Gastrocnemius medialis (tissue), 4 donors: ENCODE data around the gene KDM6A.

Experiments
- POLR2A ChIP-seq, 2 donors: fragments of 450-650 bp; IDR thresholded peaks; one replicate each; pipeline ENCODE4 v1.6.1; 2017; ENCODE audit warnings: antibody characterized with exemption in 2 of 2, mild to moderate bottlenecking in 2 of 2, moderate library complexity in 2 of 2
- TF ChIP-seq, protein P1 (sequence below), 5 experiments: fragments of 450-650 bp in 3 of 5; fragments of 200-600 bp in 2 of 5; sonication (generic) in 2 of 5; IDR thresholded peaks in 4 of 5; conservative IDR thresholded peaks in 1 of 5; 1 replicate in 4 of 5; 2 replicates in 1 of 5; pipeline ENCODE4 v1.5.1; 2016 to 2019; ENCODE audit warnings: antibody characterized with exemption in 5 of 5, mild to moderate bottlenecking in 3 of 5, moderate library complexity in 3 of 5

DNA sequence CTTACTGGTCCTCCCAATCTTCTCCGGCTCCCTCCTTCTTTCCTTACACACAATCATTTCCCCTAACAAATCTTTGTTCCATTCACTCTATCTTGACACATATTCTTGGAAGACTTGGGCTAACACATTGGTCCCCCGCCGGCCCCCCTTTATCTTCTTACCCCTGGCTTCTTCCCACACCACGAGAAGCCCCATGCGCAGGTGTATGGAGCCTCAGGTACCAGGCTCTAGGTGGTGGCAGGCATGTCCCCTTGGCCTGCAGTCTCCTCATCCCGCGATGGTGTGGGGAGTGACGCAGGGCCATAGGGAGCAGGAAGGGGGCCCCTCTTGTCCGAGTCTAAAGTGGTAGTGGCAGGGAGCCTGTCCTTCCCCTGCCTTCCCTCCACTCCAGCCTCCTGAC lies 277.8 kb downstream of the KDM6A start:
- TF ChIP-seq, protein P1, sequence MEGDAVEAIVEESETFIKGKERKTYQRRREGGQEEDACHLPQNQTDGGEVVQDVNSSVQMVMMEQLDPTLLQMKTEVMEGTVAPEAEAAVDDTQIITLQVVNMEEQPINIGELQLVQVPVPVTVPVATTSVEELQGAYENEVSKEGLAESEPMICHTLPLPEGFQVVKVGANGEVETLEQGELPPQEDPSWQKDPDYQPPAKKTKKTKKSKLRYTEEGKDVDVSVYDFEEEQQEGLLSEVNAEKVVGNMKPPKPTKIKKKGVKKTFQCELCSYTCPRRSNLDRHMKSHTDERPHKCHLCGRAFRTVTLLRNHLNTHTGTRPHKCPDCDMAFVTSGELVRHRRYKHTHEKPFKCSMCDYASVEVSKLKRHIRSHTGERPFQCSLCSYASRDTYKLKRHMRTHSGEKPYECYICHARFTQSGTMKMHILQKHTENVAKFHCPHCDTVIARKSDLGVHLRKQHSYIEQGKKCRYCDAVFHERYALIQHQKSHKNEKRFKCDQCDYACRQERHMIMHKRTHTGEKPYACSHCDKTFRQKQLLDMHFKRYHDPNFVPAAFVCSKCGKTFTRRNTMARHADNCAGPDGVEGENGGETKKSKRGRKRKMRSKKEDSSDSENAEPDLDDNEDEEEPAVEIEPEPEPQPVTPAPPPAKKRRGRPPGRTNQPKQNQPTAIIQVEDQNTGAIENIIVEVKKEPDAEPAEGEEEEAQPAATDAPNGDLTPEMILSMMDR (IDR thresholded peaks at IDR 0.05 in 4 of 5, conservative IDR thresholded peaks at IDR 0.05 in 1 of 5) = no peak
- TF ChIP-seq POLR2A (IDR thresholded peaks at IDR 0.05) = no peak
